Muscle layer of duodenum (tissue), 2 donors: Measurements from ENCODE around the gene BAZ1A.
"Not testable (repeated sequence)": the region's sequence is repeated elsewhere in the genome, so short reads cannot be mapped to it uniquely, and the experiment has no call there.

Experiments used
- H3K27ac ChIP-seq: one replicate; pipeline ENCODE4 v1.7.0; 2013; ENCODE audit warnings: mild to moderate bottlenecking, low read length
- H3K27me3 ChIP-seq: one replicate; pipeline ENCODE4 v1.7.0; 2013; ENCODE audit warnings: low read depth, mild to moderate bottlenecking, control low read depth, low read length
- H3K36me3 ChIP-seq, 2 donors: one replicate each; pipeline ENCODE4 v1.7.0; 2013; ENCODE audit warnings: low read length in 2 of 2, control low read depth in 1 of 2, mild to moderate bottlenecking in 1 of 2; ENCODE audit not compliant: insufficient read depth in 2 of 2, control insufficient read depth in 1 of 2
- H3K4me1 ChIP-seq, 2 donors: one replicate each; pipeline ENCODE4 v1.7.0; 2013; ENCODE audit warnings: low read length in 2 of 2, mild to moderate bottlenecking in 2 of 2, control low read depth in 1 of 2, moderate library complexity in 1 of 2; ENCODE audit not compliant: insufficient read depth in 2 of 2, control insufficient read depth in 1 of 2
- H3K4me3 ChIP-seq, 2 donors: one replicate each; pipeline ENCODE4 v1.7.0; 2013; ENCODE audit warnings: low read length in 2 of 2, low read depth in 1 of 2, mild to moderate bottlenecking in 1 of 2
- H3K9me3 ChIP-seq, 2 donors: one replicate each; pipeline ENCODE4 v1.7.0; 2013; ENCODE audit warnings: low read length in 2 of 2, control low read depth in 1 of 2, mild to moderate bottlenecking in 1 of 2; ENCODE audit not compliant: control insufficient read depth in 1 of 2
- donor health status: healthy.

Gene BAZ1A

DNA sequence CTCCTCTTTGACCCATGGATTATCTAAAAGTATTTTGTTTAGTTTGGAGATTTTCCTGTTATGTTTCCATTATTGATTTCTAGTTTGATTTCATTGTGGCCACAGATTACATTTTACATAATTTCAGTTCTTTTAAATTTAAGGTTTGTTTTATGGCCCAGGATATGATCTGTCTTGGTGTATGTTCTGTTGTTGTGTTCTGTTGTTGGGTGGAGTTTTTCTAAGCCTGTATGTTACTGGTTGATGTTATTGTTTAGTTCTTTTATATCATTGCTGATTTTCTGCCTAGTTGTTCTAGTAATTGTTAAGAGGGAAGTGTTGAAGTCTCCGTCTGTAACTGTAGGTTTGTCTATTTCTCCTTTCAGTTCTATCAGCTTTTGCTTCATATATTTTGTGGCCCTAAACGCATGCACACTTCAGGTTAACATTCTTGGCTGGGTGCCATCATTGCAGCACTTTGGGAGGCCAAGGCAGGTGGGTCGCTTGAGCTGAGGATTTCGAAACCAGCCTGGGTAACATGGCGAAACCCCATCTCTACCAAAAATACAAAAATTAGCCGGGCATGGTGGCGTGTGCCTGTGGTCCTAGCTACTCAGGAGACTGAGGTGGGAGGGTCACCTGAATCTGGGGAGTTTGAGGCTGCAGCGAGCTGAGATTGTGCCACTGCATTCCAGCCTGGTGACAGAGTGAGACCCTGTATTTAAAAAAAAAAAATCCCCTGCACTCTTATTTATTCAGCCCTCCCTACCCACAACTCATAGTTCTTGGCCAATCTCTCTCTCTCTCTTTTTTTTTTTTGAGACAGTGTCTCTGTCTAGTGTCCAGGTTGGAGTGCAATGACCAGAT lies 132.7 kb downstream of the BAZ1A start:
- Histone ChIP-seq H3K27ac (no peak overlapping the region), H3K4me3 (no peak overlapping the region), H3K36me3 (no peaks in the 10 kb centered on the region), H3K27me3 (no peaks in the 10 kb centered on the region), H3K9me3 (no peaks in the 10 kb centered on the region), H3K4me1 (no peaks in the 10 kb centered on the region)

DNA sequence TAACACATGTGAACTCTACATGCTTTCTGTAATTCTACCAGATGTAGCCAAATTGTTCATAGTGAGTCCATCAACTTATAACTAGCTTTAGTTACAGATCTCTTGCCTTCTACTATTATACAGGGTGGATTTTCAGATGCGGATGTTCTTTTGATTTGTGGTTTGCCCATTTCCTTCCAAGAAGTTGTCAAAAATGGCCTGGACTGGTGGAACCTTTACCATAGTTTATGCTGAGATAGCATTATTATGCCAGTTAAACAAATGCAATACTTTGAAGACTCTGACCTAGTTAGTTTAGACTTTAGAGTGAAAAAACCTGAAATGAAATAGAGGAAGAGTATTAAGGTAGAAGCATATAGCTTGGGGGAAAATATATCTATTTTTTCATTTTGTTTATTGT lies 133.3 kb downstream of the BAZ1A start:
- no peaks in the 10 kb centered on the region for H3K9me3 ChIP-seq
- H3K4me1 ChIP-seq, result no peaks in the 10 kb centered on the region
- no peak overlapping the region for H3K27ac ChIP-seq
- H3K36me3 ChIP-seq, result no peaks in the 10 kb centered on the region
- no peak overlapping the region for H3K4me3 ChIP-seq
- H3K27me3 ChIP-seq, result no peaks in the 10 kb centered on the region

- not testable (repeated sequence) for H3K4me1 ChIP-seq, H3K27me3 ChIP-seq, H3K9me3 ChIP-seq, H3K4me3 ChIP-seq, H3K27ac ChIP-seq, H3K36me3 ChIP-seq
Observed at GRCh38 chr14:34740139-34740538, 135.0 kb downstream of the BAZ1A start.

- not testable (repeated sequence) for H3K4me1 ChIP-seq, H3K4me3 ChIP-seq, H3K9me3 ChIP-seq, H3K36me3 ChIP-seq, H3K27me3 ChIP-seq, H3K27ac ChIP-seq
Observed at GRCh38 chr14:34737079-34737478, 138.1 kb downstream of the BAZ1A start.

DNA sequence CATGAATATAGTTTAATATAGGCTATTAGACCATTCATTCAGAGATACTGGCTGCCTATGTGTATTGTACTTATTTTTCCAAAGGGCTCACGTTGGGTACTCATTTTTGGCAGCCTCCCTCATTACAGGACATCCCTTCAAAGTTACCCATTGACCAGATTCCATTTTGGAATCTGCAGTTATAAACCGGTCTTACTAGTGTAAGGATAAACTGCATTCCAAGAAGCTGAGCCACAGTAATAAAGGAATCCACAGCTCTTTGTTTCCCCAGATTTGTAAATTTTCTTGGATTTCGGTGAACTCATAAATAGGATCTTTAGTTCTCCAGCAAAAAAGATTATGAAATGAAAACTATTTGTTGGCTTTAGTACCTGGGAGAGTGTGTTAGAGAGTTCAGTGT lies 141.9 kb downstream of the BAZ1A start:
- H3K36me3 ChIP-seq, result no peaks in the 10 kb centered on the region
- no peaks in the 10 kb centered on the region for H3K4me1 ChIP-seq
- no peak overlapping the region for H3K27ac ChIP-seq
- no peaks in the 10 kb centered on the region for H3K27me3 ChIP-seq
- no peaks in the 10 kb centered on the region for H3K9me3 ChIP-seq
- H3K4me3 ChIP-seq, result no peak overlapping the region

GRCh38 chr14:34732802-34733201 lies 142.4 kb downstream of the BAZ1A start:
- H3K9me3 ChIP-seq, result no peaks in the 10 kb centered on the region
- H3K27ac ChIP-seq, result no peak overlapping the region
- H3K36me3 ChIP-seq, result no peaks in the 10 kb centered on the region
- no peaks in the 10 kb centered on the region for H3K27me3 ChIP-seq
- no peak overlapping the region for H3K4me3 ChIP-seq
- H3K4me1 ChIP-seq, result no peaks in the 10 kb centered on the region

DNA sequence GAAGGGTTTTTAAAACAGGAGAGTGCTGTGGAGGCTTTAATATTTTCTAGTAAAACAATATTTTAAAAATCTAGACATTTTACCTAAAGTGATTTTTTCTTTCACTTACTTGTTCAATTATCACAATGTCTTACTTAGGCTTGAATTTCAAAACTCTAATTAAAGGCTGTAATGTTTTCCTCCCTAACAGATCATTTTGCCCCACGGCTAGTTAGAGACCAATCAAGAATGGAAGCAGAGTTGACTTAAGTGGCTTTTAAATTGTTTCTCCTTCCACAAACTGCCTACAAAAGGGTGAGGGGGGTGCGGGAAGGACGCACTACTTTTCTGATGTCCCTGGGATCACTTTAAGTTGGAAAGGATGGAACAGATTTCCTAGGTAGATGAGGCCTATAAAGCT lies 151.3 kb downstream of the BAZ1A start:
- no peak overlapping the region for H3K4me3 ChIP-seq

GRCh38 chr14:34722723-34723545 lies 152.2 kb downstream of the BAZ1A start:
- Histone ChIP-seq H3K36me3 (no peaks in the 10 kb centered on the region), H3K27me3 (no peaks in the 10 kb centered on the region), H3K9me3 (no peaks in the 10 kb centered on the region), H3K4me3 (no peak overlapping the region), H3K4me1 (peaks cover 3% of the 10 kb centered on the region in 2 donors), H3K27ac (no peak overlapping the region)

More for the DNA sequence above, 151.3 kb downstream of the BAZ1A start:
- Histone ChIP-seq H3K9me3 (no peaks in the 10 kb centered on the region), H3K27ac (no peak overlapping the region), H3K36me3 (no peaks in the 10 kb centered on the region), H3K27me3 (no peaks in the 10 kb centered on the region), H3K4me1 (peaks cover 3% of the 10 kb centered on the region in 2 donors)

GRCh38 chr14:34721129-34721528 lies 154.0 kb downstream of the BAZ1A start:
- Histone ChIP-seq H3K4me1 (peaks cover 3% of the 10 kb centered on the region in 2 donors), H3K4me3 (no peak overlapping the region), H3K9me3 (no peaks in the 10 kb centered on the region), H3K27ac (no peak overlapping the region), H3K36me3 (no peaks in the 10 kb centered on the region), H3K27me3 (no peaks in the 10 kb centered on the region)

DNA sequence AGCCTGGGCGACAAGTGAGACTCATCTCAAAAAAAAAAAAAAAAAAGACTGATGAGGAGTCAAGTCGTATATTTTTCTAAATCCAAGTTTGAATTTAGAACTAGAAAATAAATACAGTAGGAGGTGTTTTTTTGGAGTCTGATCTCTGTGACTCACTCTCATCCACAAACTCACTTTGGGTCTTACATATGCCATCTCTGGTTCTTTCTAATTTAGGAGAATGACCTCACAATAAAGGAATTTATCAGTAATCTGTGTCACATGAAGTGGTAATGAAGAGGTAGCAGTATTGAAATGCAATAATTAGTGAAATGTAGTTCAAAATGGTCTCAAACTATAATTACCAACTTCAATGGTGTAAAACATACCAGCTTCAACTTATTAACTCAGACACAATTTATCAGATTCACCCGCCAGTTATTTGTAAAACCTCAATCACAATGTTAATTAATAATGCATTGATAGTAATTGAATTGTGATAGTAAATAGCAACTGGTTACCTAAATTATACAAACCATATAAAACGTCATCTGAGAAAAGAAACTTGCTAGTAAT lies 156.3 kb downstream of the BAZ1A start:
- Histone ChIP-seq H3K4me3 (no peak overlapping the region), H3K36me3 (no peaks in the 10 kb centered on the region), H3K4me1 (peaks cover 3 to 7% of the 10 kb centered on the region in 2 donors), H3K27ac (no peak overlapping the region), H3K27me3 (no peaks in the 10 kb centered on the region), H3K9me3 (no peaks in the 10 kb centered on the region)

- peak overlapping the region; percentile 59 to 78 for H3K4me3 ChIP-seq
- peaks cover 8 to 17% of the 10 kb centered on the region in 2 donors for H3K36me3 ChIP-seq
- no peaks in the 10 kb centered on the region for H3K27me3 ChIP-seq
- peaks cover 0 to 26% of the 10 kb centered on the region in 2 donors for H3K4me1 ChIP-seq
- H3K9me3 ChIP-seq, result no peaks in the 10 kb centered on the region
- peak overlapping the region; percentile 65 for H3K27ac ChIP-seq
Observed at GRCh38 chr14:34715127-34715863, 159.9 kb downstream of the BAZ1A start.
